Left ventricle myocardium inferior (tissue), 1 donor: ENCODE data around the gene FHL2. TPM values are rescaled to one million over a fixed set of nuclear protein-coding genes. Genes with fewer than 3 reads are reported as not detected.

Experiments
- DNase-seq: peaks from one replicate; pipeline ENCODE4 v3.0.0-alpha.2; 2020
- H3K27ac ChIP-seq: fragments of 200-600 bp; replicated peaks from 2 replicates; pipeline ENCODE4 v1.8.0; 2021
- H3K27me3 ChIP-seq: fragments of 200-600 bp; 2 replicates; pipeline ENCODE4 v1.8.0; 2021; ENCODE audit warnings: low read depth
- H3K36me3 ChIP-seq: fragments of 200-600 bp; 2 replicates; pipeline ENCODE4 v1.8.0; 2021
- H3K4me1 ChIP-seq: fragments of 200-600 bp; 2 replicates; pipeline ENCODE4 v1.8.0; 2021
- H3K4me3 ChIP-seq: fragments of 200-600 bp; 2 replicates; pipeline ENCODE4 v1.8.0; 2021; ENCODE audit warnings: mild to moderate bottlenecking, moderate library complexity
- H3K9me3 ChIP-seq: fragments of 200-600 bp; replicated peaks from 2 replicates; pipeline ENCODE4 v1.8.0; 2021
- CTCF ChIP-seq: fragments of 200-600 bp; IDR thresholded peaks from 2 replicates; pipeline ENCODE4 v1.8.0; 2021; ENCODE audit warnings: antibody characterized with exemption, mild to moderate bottlenecking, borderline replicate concordance
- intact Hi-C: fragments of 100-400 bp; cut with micrococcal nuclease; formaldehyde crosslinking; loops from one replicate; pipeline ENCODE4 v1.11.0; 2022
- total RNA-seq: library from RNA; stranded (reverse); fragmentation: NEBNext Ultra II Directional; extraction: Animal tissue kit (Norgen Biotek cat#: 25700); gene quantifications from one replicate; pipeline ENCODE4 v1.2.1, GENCODE V29; 2021
- donor health status: DM: no; HTN: yes; CAD: no; lungs with severe emphysema.

The FHL2 gene
- total RNA-seq, 1 donor from 2014 or later: 2,742 TPM

- Histone ChIP-seq H3K36me3 (peaks cover 31% of the 10 kb centered on the region), H3K4me1 (peaks cover 99% of the 10 kb centered on the region)
- no peak for DNase-seq
Measured at GRCh38 chr2:105381101-105381668, 17.7 kb downstream of the FHL2 start.

GRCh38 chr2:105380432-105381100, 18.3 kb downstream of the FHL2 start:
- Histone ChIP-seq H3K36me3 (peaks cover 25% of the 10 kb centered on the region), H3K4me1 (peaks cover 99% of the 10 kb centered on the region), H3K9me3 (no peaks in the 10 kb centered on the region), H3K27ac (peak overlapping the region; percentile 85), H3K27me3 (no peaks in the 10 kb centered on the region), H3K4me3 (no peak overlapping the region)
- DNase-seq: no peak
- TF ChIP-seq CTCF: no peak
- intact Hi-C loops: no loop called here

More at GRCh38 chr2:105381101-105381668, 17.7 kb downstream of the FHL2 start:
- TF ChIP-seq CTCF: no peak
- H3K27ac ChIP-seq: peak overlapping the region; percentile 85
- no peaks in the 10 kb centered on the region for H3K9me3 ChIP-seq
- H3K27me3 ChIP-seq: no peaks in the 10 kb centered on the region
- intact Hi-C loops: no loop called here
- H3K4me3 ChIP-seq: no peak overlapping the region

GRCh38 chr2:105379741-105380186, 19.1 kb downstream of the FHL2 start:
- no peak for DNase-seq
- H3K27ac ChIP-seq: peak overlapping the region; percentile 85
- intact Hi-C loops: no loop called here
- peaks cover 17% of the 10 kb centered on the region for H3K36me3 ChIP-seq
- H3K4me3 ChIP-seq: no peak overlapping the region
- TF ChIP-seq CTCF: no peak
- peaks cover 99% of the 10 kb centered on the region for H3K4me1 ChIP-seq
- H3K27me3 ChIP-seq: no peaks in the 10 kb centered on the region
- H3K9me3 ChIP-seq: no peaks in the 10 kb centered on the region

- H3K9me3 ChIP-seq: no peaks in the 10 kb centered on the region
- no peak for DNase-seq
- intact Hi-C loops: no loop called here
- H3K27ac ChIP-seq: peak overlapping the region; percentile 85
- H3K36me3 ChIP-seq: peaks cover 9% of the 10 kb centered on the region
- no peaks in the 10 kb centered on the region for H3K27me3 ChIP-seq
- no peak for TF ChIP-seq CTCF
- H3K4me3 ChIP-seq: no peak overlapping the region
- H3K4me1 ChIP-seq: peaks cover 99% of the 10 kb centered on the region
Measured at GRCh38 chr2:105378921-105379383, 19.9 kb downstream of the FHL2 start.

- peak overlapping the region; percentile 85 for H3K27ac ChIP-seq
Measured at GRCh38 chr2:105378276-105378840, 20.5 kb downstream of the FHL2 start.

More at GRCh38 chr2:105378276-105378840, 20.5 kb downstream of the FHL2 start:
- DNase-seq: no peak
- peaks cover 5% of the 10 kb centered on the region for H3K36me3 ChIP-seq
- no peaks in the 10 kb centered on the region for H3K9me3 ChIP-seq
- intact Hi-C loops: no loop called here
- H3K4me3 ChIP-seq: no peak overlapping the region
- no peak for TF ChIP-seq CTCF
- H3K27me3 ChIP-seq: no peaks in the 10 kb centered on the region
- peaks cover 99% of the 10 kb centered on the region for H3K4me1 ChIP-seq
